Peyer's patch (tissue), 4 donors: Measurements from ENCODE around the gene CMTM6. TPM values are rescaled to one million over a fixed set of nuclear protein-coding genes. Genes with fewer than 3 reads are reported as not detected.
A peak's percentile ranks its signal among the peaks of the same experiment; 100 is the strongest.

Experiments
- DNase-seq, 3 donors: peaks; one replicate each; pipeline ENCODE4 v3.0.0-alpha.2; 2017 to 2019
- H3K27ac ChIP-seq, 4 donors: fragments of 200-600 bp; sonication (generic); one replicate each; pipeline ENCODE4 v1.5.1; 2016 to 2019
- H3K27me3 ChIP-seq, 2 donors: fragments of 200-600 bp; sonication (generic); one replicate each; pipeline ENCODE4 v1.5.1; 2019
- H3K36me3 ChIP-seq, 3 donors: fragments of 200-600 bp; sonication (generic); one replicate each; pipeline ENCODE4 v1.5.1; 2016 to 2019
- H3K4me1 ChIP-seq, 4 donors: fragments of 200-600 bp; sonication (generic); one replicate each; pipeline ENCODE4 v1.5.1; 2016 to 2019
- H3K4me3 ChIP-seq, 4 donors: fragments of 200-600 bp; sonication (generic); 1 replicate in 3 of 4; 2 replicates in 1 of 4; pipeline ENCODE4 v1.5.1; 2016 to 2019; ENCODE audit warnings: mild to moderate bottlenecking in 1 of 4
- H3K9me3 ChIP-seq, 4 donors: fragments of 200-600 bp; sonication (generic); one replicate each; pipeline ENCODE4 v1.5.1; 2016 to 2019; ENCODE audit warnings: mild to moderate bottlenecking in 1 of 4
- CTCF ChIP-seq, 6 experiments: fragments of 450-650 bp in 4 of 6; fragments of 200-600 bp in 2 of 6; sonication (generic) in 1 of 6; IDR thresholded peaks; one replicate each; pipeline ENCODE4 v1.5.1; 2017 to 2019; ENCODE audit warnings: antibody characterized with exemption in 6 of 6, mild to moderate bottlenecking in 3 of 6, moderate library complexity in 1 of 6
- POLR2A ChIP-seq, 2 donors: fragments of 450-650 bp; IDR thresholded peaks; one replicate each; pipeline ENCODE4 v1.5.1; 2017; ENCODE audit warnings: antibody characterized with exemption in 2 of 2, mild to moderate bottlenecking in 2 of 2, moderate library complexity in 2 of 2
- total RNA-seq, 4 donors: library from RNA; depleted of rRNA; stranded (reverse); fragments of >200 nt; gene quantifications; one replicate each; pipeline ENCODE4 v1.1.0, GENCODE V29; 2016

The CMTM6 gene
- total RNA-seq, 4 donors from 2014 or later, result 14.9 to 32.8 (median 26.8) TPM

- no peak for DNase-seq
- TF ChIP-seq CTCF (IDR thresholded peaks at IDR 0.05) (no peak), POLR2A (IDR thresholded peaks at IDR 0.05) (no peak)
- no peaks in the 10 kb centered on the region for H3K27me3 ChIP-seq
- H3K4me1 ChIP-seq, result peaks cover 0 to 8% (median 3%) of the 10 kb centered on the region in 4 donors
- no peak overlapping the region for H3K27ac ChIP-seq
- peaks cover 0 to 5% (median 0%) of the 10 kb centered on the region in 3 donors for H3K36me3 ChIP-seq
- no peak overlapping the region for H3K4me3 ChIP-seq
- H3K9me3 ChIP-seq, result no peaks in the 10 kb centered on the region
Observed at GRCh38 chr3:32492684-32493436, 9.8 kb downstream of the CMTM6 start.

GRCh38 chr3:32488474-32489008 is 14.1 kb downstream of the CMTM6 start:
- peaks cover 0 to 6% (median 0%) of the 10 kb centered on the region in 4 donors for H3K4me1 ChIP-seq
- H3K9me3 ChIP-seq, result no peaks in the 10 kb centered on the region
- DNase-seq, result no peak
- TF ChIP-seq POLR2A (IDR thresholded peaks at IDR 0.05), result no peak
- no peak for TF ChIP-seq CTCF (IDR thresholded peaks at IDR 0.05)
- peaks cover 0 to 16% (median 5%) of the 10 kb centered on the region in 3 donors for H3K36me3 ChIP-seq
- H3K4me3 ChIP-seq, result no peak overlapping the region
- no peaks in the 10 kb centered on the region for H3K27me3 ChIP-seq
- no peak overlapping the region for H3K27ac ChIP-seq

DNA sequence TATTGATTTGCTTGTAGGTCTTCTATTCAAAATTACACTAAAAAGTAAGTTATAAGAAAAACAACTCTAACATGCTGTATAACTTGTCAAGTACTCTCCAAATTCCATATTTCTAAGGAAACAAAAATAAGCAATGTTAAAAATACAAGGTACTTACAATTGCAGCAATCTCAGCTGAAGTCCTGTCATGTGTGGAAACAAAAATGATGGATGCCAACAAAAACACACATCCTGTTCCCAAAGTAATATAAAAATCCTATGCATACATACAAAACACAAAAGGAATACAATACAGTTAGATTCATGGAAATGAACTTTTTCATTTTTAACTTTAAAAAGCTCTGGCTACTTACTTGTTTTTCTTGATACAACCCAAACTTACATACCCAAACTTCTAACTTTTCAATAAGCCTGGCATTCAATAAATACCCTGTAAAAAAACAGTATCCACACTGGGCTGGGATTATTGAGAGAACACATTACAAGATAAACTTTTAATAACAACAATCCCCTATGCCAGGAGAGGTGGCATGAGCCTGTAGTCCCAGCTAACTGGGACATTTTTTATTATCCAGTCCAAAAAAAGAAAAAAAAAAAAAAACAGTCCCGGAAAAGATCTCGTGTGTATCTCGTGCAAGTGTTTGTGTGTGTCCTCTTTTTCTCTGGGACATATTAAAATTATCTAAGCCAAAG is 14.7 kb downstream of the CMTM6 start:
- no peak overlapping the region for H3K27ac ChIP-seq
- H3K4me3 ChIP-seq, result no peak overlapping the region
- TF ChIP-seq POLR2A (IDR thresholded peaks at IDR 0.05) (no peak), CTCF (IDR thresholded peaks at IDR 0.05) (no peak)
- H3K9me3 ChIP-seq, result no peaks in the 10 kb centered on the region
- peaks cover 0 to 6% (median 0%) of the 10 kb centered on the region in 4 donors for H3K4me1 ChIP-seq
- no peak for DNase-seq
- no peaks in the 10 kb centered on the region for H3K27me3 ChIP-seq
- peaks cover 0 to 16% (median 5%) of the 10 kb centered on the region in 3 donors for H3K36me3 ChIP-seq

GRCh38 chr3:32484436-32484835 is 18.2 kb downstream of the CMTM6 start:
- Histone ChIP-seq H3K36me3 (peaks cover 0 to 16% (median 0%) of the 10 kb centered on the region in 3 donors), H3K9me3 (no peaks in the 10 kb centered on the region), H3K4me1 (no peaks in the 10 kb centered on the region), H3K27ac (peak overlapping the region in 2 of 4 donors; percentile 30 to 58), H3K4me3 (no peak overlapping the region), H3K27me3 (no peaks in the 10 kb centered on the region)
- TF ChIP-seq POLR2A (IDR thresholded peaks at IDR 0.05), result no peak
- no peak for TF ChIP-seq CTCF (IDR thresholded peaks at IDR 0.05)
- DNase-seq, result no peak

DNA sequence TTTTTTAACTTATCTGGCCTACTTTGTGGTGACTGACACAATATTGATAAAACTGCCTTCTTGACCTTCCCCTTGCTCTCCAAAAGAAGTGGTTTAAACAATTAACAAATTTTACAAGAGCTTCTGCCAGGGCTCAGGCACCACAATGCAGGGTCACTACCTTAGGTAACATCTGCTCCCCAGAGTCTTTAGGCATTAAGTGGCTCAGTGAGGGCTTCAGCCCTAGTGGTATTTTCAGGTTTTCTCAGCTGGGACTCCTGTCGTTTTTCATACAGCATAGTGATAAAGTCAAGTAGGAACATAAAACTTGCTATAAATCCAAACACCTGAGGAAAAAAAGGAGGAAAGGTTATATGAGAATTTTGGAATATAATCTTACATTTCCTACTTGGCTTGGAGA is 18.9 kb downstream of the CMTM6 start:
- no peaks in the 10 kb centered on the region for H3K27me3 ChIP-seq
- peaks cover 0 to 16% (median 0%) of the 10 kb centered on the region in 3 donors for H3K36me3 ChIP-seq
- no peak overlapping the region for H3K4me3 ChIP-seq
- H3K9me3 ChIP-seq, result no peaks in the 10 kb centered on the region
- H3K27ac ChIP-seq, result peak overlapping the region in 1 of 4 donors; percentile 58
- DNase-seq, result no peak
- H3K4me1 ChIP-seq, result no peaks in the 10 kb centered on the region
- no peak for TF ChIP-seq CTCF (IDR thresholded peaks at IDR 0.05)
- TF ChIP-seq POLR2A (IDR thresholded peaks at IDR 0.05), result no peak
